GM19035 (cell line): ENCODE data around the gene CARD11.

Source experiments
- ATAC-seq: cut with Tn5 transposase; IDR thresholded peaks from one replicate; pipeline ENCODE4 v1.9.1; 2021; ENCODE audit not compliant: unreplicated experiment

CARD11 gene

DNA sequence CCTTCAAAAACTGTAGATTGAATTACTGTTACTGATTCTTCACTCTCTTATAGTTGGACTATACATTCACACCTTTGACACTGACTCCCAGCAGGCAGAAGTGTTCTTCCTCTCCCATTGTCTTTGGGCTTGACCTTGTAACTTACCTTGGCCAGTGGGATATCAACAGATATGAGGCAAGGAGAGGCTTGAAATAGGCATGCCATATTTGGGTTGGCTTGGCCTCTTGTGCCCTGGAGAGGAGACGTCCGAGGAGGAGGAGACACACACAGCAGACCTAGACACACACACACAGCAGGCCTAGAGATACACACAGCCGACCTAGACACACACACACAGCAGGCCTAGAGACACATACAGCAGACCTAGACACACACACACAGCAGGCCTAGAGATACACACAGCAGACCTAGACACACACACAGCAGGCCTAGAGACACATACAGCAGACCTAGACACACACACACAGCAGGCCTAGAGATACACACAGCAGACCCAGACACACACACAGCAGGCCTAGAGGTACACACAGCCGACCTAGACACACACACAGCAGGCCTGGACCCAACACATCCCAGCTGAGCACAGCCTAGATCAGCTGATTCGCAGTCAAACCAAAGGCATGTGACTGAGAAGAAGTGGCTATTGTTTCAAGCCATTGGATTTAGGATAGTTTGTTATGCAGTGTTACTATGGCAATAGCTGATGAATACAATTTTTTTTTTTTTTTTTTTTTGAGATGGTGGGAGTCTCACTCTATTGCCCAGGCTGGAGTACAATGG, 187.1 kb downstream of the CARD11 start:
- no peak for ATAC-seq
